ENCODE measurements around the gene AUTS2. TPM values are rescaled to one million over a fixed set of nuclear protein-coding genes. Genes with fewer than 3 reads are reported as not detected.

Gene AUTS2
- total and polyA plus RNA-seq, 10 of the 15 experiments (the other 5 are each of a cell fraction or from before 2014, with no cell fraction given): 6.4 to 55.6 (median 21.6) TPM

DNA sequence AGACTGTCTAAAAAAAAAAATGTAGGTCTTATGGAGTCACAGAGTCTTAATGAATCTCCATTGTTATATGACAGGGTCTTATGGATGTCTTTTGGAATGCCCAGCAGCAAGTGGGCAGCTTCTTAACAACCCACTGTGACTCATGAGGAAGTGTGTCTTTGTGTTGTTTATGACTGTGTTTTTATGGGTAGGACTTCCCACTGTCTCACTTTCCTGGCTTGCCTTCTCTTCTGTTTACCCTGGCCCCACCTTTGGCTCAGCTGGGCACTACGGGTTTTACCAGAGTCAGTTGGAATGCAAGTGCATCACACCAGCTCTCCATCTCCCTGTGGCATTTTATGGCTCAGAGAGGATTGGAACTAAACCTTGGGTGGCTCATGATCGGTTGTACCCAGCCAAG is 580.5 kb downstream of the AUTS2 start:
- H3K27me3 ChIP-seq (replicated peaks in 1 of 2; ENCODE audit: control insufficient read depth in 2 of 2, insufficient read depth in 2 of 2, low read length in 1 of 2): no peaks in the 10 kb centered on the region
- no peaks in the 10 kb centered on the region for H3K9me3 ChIP-seq (replicated peaks; ENCODE audit: control insufficient read depth, insufficient read depth, low read length)
- ATAC-seq (0 out of 3 replicates have a peak, but pooled peaks have one; percentile 15), FAIRE-seq (no peak), DNase-seq (ENCODE audit: low read depth, low spot score) (no peak)
- POLR2A ChIA-PET: no interaction called here
- no peak overlapping the region for H2AFZ ChIP-seq (ENCODE audit: control insufficient read depth, low read depth, low read length)
- TF ChIP-seq, protein P1, sequence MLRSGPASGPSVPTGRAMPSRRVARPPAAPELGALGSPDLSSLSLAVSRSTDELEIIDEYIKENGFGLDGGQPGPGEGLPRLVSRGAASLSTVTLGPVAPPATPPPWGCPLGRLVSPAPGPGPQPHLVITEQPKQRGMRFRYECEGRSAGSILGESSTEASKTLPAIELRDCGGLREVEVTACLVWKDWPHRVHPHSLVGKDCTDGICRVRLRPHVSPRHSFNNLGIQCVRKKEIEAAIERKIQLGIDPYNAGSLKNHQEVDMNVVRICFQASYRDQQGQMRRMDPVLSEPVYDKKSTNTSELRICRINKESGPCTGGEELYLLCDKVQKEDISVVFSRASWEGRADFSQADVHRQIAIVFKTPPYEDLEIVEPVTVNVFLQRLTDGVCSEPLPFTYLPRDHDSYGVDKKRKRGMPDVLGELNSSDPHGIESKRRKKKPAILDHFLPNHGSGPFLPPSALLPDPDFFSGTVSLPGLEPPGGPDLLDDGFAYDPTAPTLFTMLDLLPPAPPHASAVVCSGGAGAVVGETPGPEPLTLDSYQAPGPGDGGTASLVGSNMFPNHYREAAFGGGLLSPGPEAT (IDR thresholded peaks at IDR 0.05; ENCODE audit: low read depth): no peak
- TF ChIP-seq MXI1 (IDR thresholded peaks at IDR 0.05; ENCODE audit: low read depth, low read length): no peak
- TF ChIP-seq TBL1XR1 (IDR thresholded peaks at IDR 0.05; ENCODE audit: low read depth, low read length): no peak
- TF ChIP-seq, protein P2, sequence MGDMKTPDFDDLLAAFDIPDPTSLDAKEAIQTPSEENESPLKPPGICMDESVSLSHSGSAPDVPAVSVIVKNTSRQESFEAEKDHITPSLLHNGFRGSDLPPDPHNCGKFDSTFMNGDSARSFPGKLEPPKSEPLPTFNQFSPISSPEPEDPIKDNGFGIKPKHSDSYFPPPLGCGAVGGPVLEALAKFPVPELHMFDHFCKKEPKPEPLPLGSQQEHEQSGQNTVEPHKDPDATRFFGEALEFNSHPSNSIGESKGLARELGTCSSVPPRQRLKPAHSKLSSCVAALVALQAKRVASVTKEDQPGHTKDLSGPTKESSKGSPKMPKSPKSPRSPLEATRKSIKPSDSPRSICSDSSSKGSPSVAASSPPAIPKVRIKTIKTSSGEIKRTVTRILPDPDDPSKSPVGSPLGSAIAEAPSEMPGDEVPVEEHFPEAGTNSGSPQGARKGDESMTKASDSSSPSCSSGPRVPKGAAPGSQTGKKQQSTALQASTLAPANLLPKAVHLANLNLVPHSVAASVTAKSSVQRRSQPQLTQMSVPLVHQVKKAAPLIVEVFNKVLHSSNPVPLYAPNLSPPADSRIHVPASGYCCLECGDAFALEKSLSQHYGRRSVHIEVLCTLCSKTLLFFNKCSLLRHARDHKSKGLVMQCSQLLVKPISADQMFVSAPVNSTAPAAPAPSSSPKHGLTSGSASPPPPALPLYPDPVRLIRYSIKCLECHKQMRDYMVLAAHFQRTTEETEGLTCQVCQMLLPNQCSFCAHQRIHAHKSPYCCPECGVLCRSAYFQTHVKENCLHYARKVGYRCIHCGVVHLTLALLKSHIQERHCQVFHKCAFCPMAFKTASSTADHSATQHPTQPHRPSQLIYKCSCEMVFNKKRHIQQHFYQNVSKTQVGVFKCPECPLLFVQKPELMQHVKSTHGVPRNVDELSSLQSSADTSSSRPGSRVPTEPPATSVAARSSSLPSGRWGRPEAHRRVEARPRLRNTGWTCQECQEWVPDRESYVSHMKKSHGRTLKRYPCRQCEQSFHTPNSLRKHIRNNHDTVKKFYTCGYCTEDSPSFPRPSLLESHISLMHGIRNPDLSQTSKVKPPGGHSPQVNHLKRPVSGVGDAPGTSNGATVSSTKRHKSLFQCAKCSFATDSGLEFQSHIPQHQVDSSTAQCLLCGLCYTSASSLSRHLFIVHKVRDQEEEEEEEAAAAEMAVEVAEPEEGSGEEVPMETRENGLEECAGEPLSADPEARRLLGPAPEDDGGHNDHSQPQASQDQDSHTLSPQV (IDR thresholded peaks at IDR 0.05): no peak
- no peak for TF ChIP-seq SIN3A (IDR thresholded peaks at IDR 0.05; ENCODE audit: low read depth, low read length)
- no peak for TF ChIP-seq CHD4 (IDR thresholded peaks at IDR 0.05)
- TF ChIP-seq BRCA1 (IDR thresholded peaks at IDR 0.05; ENCODE audit: low read depth, low read length): no peak
- no peak overlapping the region for H3K9ac ChIP-seq (ENCODE audit: control insufficient read depth, insufficient read depth, low read length)
- no peaks in the 10 kb centered on the region for H4K20me1 ChIP-seq (ENCODE audit: control insufficient read depth, insufficient read depth)
- 20% methylated on average over 2 of the region's 2 CpGs for WGBS (ENCODE audit: insufficient coverage, insufficient replicate concordance, low lambda C conversion rate, missing lambda C conversion rate)
- RAD21 ChIA-PET (ENCODE audit: unreplicated experiment): no interaction called here
- H3K4me3 ChIP-seq: no peak overlapping the region
- in situ Hi-C loops (cut with MboI) (no loop called here), intact Hi-C loops (cut with micrococcal nuclease; ENCODE audit: unreplicated experiment) (loop anchor here (5.0 kb wide), 1 partner anchor 519 kb away; no protein-coding TSS in a partner anchor)
- SMC1A ChIA-PET (ENCODE audit: uncharacterized antibody, unreplicated experiment): interaction anchor here (0.6 to 1.3 kb wide), 3 partner anchors 99 to 520 kb away, joined by 3 to 5 read pairs (median 4); no protein-coding TSS in a partner anchor
- BruUV-seq (replicated peaks): no TSS peak
- no peak overlapping the region for H3K27ac ChIP-seq (ENCODE audit: control insufficient read depth, insufficient read depth)
- H3K4me2 ChIP-seq (ENCODE audit: control insufficient read depth, insufficient read depth): no peak overlapping the region
- H3K79me2 ChIP-seq (ENCODE audit: control insufficient read depth, insufficient read depth, low read length): no peaks in the 10 kb centered on the region
- CTCF ChIA-PET: no interaction called here
- peaks cover 0 to 1% of the 10 kb centered on the region in 2 experiments; a peak in 1 of 4 replicates for H3K36me3 ChIP-seq (ENCODE audit: control insufficient read depth in 2 of 2, insufficient read depth in 2 of 2, low read length in 1 of 2)
- peaks cover 12% of the 10 kb centered on the region; the same call in 1 of the 2 replicates for H3K4me1 ChIP-seq (ENCODE audit: control insufficient read depth, insufficient read depth, low read length)

Measured in GM12878 (cell line).